GM12864 (cell line): ENCODE measurements around the gene PARD6G.

Source experiments
- DNase-seq: peaks from one replicate; pipeline ENCODE4 v3.0.0-alpha.2; 2011; ENCODE audit warnings: low read depth
- H3K4me3 ChIP-seq: 2 replicates; pipeline ENCODE4 v1.5.1; 2011; ENCODE audit warnings: mild to moderate bottlenecking, low read depth, low read length, control low read depth
- TF ChIP-seq, protein P1 (sequence below): IDR thresholded peaks from 2 replicates; pipeline ENCODE4 v1.5.1; 2011; ENCODE audit warnings: low read depth, mild to moderate bottlenecking, moderate library complexity, low read length, control low read depth, inconsistent platforms; ENCODE audit errors: missing control alignments

The PARD6G gene

DNA sequence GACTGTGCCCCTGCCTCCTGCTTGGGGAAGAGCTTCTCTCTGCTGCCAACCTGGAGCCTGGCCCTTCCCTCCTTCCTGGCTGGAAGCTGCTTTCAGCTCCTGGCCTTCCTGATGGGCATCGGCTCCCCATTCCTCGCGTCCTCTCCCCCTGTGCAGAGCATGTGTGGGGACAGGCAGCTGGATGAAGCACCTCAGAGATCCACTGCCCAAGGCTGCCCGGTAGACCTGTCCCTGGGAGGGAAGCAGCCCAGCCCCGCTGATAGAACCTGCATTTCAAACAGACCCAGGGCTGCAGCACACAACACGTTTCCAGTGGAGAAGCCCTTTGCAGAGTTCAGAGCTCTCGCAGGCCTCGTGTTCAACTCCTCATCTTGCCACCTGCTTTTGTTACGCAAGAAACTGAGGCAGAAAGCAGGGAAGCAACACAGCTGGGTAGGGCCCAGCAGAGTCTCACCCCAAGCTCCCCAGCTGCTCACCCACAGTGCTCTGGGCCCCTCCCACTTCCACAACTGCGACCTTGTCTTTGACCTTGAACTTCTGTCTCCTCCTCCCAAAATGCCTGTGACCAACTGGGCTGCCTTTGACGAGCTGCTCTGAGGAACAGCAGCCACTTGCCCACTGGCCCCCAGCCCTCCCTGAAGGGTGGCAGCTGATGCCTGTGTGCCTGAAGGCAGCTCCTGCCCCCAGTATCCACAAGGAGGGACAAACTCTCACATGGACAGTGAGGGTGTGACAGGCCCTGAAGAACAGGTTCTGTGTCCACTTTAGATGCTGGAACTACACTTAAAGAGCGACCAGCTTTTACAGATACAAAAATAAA lies 65.5 kb downstream of the PARD6G start:
- TF ChIP-seq, protein P1, sequence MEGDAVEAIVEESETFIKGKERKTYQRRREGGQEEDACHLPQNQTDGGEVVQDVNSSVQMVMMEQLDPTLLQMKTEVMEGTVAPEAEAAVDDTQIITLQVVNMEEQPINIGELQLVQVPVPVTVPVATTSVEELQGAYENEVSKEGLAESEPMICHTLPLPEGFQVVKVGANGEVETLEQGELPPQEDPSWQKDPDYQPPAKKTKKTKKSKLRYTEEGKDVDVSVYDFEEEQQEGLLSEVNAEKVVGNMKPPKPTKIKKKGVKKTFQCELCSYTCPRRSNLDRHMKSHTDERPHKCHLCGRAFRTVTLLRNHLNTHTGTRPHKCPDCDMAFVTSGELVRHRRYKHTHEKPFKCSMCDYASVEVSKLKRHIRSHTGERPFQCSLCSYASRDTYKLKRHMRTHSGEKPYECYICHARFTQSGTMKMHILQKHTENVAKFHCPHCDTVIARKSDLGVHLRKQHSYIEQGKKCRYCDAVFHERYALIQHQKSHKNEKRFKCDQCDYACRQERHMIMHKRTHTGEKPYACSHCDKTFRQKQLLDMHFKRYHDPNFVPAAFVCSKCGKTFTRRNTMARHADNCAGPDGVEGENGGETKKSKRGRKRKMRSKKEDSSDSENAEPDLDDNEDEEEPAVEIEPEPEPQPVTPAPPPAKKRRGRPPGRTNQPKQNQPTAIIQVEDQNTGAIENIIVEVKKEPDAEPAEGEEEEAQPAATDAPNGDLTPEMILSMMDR: no peak

DNA sequence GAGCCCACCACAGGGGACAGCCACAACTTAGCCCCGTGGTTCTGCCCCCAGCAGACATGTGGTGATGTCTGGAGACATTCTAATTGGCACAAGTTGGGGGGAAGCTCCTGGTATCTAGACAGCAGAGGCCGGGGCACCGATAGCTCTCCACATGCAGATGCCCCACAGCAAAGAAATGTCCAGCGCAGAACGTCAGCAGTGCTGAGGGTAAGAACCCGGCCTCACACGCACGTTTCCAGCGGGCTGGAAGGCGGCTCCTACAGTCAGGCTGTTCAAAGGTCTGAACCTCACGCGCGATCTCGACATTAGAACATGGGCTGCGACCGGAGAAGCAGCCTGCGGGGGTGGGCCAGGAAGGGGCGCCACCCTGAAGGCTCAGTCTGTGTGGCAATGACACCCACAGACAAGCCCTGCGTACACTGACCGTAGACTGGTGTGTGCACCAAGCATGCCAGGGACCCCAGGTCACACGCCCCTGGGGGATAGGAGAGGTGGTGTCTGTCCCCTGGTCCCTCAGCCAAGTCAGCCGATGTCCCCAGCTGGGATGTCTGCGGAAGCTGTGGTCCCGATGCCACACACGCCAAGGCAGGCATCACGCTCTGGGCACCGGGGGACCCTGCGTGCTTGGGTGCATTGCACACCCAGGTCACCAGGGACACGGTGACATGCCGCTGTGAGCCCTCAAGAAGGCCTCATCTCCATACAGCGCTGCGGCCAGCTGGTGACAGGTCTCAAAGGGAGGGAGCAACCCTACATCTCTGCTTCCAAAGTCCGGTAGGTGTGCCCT lies 66.3 kb downstream of the PARD6G start:
- TF ChIP-seq, protein P1: no peak
- DNase-seq: no peak
- H3K4me3 ChIP-seq: no peak overlapping the region

More for the DNA sequence above, 65.5 kb downstream of the PARD6G start:
- no peak overlapping the region for H3K4me3 ChIP-seq
- no peak for DNase-seq

DNA sequence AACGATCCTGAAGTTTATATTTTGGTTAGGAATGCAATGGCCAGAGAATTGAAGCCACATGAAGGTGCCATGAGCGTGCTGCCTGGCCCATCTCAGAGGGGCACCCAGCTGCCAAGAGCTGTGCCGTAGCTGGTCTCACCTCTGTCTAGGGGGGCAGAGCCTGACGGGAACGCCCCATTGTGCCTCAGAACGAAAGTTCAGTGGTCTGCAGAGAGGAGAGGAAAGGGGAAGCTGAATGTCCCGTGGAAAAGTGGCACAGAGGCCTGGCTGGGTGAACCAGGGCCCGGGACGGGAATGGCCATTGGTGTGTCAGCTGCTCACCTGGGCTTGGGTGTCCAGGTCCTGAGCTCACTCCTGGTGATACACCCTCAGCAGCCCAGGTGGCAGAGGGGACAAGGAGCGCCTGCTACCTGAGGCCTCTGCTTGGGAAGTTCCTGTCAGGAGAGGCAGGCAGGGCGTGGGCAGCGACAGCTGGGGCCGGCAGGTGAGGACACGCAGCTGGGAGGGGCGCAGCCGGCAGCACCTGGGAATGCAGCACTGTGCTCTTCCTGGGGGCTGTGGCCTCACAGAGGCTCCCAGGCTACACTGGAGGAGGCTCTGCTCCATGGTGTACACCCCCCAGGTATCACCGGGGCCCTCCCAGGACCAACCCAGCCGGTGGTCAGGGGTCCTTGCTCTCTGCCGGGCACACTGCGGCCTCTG lies 67.3 kb downstream of the PARD6G start:
- H3K4me3 ChIP-seq: no peak overlapping the region
- TF ChIP-seq, protein P1: no peak
- DNase-seq: no peak

DNA sequence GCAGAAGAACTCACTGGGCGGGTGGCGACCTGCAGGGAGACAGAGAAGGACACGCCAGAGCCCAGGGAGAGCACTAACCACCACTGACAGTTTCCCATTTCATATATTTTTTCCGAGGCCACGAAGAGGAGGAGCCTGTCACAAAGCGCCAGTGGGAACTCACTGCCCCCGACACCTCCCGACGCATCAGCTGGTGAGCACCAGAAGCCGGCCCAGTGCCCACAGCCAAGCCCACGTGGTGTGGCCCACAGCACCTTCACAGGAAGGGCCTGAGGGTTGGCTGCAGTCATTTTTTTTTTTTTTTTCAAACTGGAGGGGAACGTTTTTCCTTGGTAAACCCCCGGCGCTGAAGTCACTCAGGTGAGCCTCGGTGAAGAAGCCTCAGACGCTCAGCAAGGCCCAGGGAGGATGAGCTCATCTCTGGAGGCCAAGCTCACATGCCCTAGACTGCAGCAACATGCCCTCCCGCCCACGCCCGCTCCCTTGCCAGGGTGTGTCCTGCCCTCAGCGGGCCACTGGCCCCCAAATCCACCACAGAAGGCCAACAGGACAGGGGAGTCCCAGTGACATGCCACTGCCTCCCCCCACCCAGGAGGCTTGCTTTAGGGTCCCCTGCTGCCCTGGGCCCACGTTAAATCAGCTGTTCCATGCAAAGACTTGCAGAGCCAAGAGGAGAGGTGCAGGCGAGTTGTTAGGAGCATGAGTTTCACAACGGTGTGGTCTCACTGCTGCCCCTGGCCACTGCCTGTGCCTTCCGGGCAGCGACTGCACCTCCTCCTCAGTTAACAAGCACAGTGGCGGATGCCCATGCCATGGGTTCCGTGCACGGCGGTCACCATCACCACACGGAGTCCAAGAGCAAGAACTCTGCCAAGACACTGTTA lies 68.1 kb downstream of the PARD6G start:
- TF ChIP-seq, protein P1: no peak
- H3K4me3 ChIP-seq: no peak overlapping the region
- no peak for DNase-seq

DNA sequence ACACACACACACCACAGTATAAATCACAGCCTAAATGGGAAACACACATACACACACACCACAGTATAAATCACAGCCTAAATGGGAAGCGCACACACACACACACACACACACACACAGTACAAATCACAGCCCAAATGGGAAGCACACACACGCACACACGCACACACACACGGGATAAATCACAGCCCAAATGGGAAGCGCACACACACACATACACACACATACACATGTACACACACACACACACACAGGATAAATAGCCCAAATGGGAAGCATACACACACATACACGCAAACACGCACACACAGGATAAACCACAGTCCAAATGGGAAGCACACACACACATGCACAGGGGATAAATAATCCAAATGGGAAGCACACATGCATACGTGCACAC lies 70.2 kb downstream of the PARD6G start:
- no peak overlapping the region for H3K4me3 ChIP-seq
- TF ChIP-seq, protein P1: no peak
- no peak for DNase-seq
